HG03060 (cell line): ENCODE results near the gene VSTM4.

Experiments used
- ATAC-seq: cut with Tn5 transposase; IDR thresholded peaks from one replicate; pipeline ENCODE4 v1.9.1; 2021; ENCODE audit warnings: low read depth, moderate number of reproducible peaks; ENCODE audit not compliant: unreplicated experiment

The VSTM4 gene

DNA sequence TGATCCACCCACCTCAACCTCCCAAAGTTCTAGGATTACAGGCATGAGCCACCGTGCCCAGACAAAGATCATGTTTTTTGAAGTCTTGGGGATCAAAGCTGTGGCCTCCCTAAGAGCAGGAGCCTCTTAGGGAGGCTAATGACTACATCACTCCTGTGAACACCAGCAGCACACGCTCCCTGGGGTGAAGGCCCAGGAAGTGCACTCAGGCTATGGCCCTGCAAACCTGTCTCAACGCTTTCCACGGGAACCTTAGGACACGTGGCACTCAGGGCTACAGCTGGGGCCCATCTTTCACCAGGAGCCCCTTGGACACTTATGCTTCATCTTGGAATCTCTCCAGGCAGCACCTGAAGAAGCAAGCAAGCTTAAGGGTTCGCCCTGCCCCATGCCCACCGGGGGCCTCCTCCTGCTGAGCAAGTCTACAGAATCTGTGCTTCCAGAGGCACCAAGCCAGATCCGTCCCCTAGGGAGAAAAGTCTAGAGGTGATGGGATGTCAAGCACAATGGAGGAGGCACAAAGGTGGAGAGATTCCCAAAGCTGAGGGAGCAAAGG, 18.4 kb downstream of the VSTM4 start:
- ATAC-seq = no peak

DNA sequence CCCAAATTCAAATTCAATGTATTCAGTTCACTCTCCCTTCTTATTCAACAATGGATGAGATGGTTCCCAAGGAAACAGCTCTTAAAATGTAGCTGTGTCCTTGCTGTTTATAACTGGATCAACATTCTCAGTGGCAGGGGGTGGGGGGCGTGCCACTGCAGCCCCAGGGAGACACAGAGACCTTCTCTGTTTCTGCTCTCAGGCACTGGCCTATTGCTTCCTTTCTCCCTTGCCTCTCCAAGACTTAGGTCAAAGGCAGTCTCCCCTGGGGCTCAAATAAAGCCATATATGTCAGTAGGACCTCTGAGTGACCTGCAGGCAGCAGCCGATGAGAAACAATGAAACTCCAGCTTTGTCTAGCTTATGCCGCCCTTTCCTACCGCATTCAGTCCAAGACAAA, 20.7 kb downstream of the VSTM4 start:
- ATAC-seq = no peak

DNA sequence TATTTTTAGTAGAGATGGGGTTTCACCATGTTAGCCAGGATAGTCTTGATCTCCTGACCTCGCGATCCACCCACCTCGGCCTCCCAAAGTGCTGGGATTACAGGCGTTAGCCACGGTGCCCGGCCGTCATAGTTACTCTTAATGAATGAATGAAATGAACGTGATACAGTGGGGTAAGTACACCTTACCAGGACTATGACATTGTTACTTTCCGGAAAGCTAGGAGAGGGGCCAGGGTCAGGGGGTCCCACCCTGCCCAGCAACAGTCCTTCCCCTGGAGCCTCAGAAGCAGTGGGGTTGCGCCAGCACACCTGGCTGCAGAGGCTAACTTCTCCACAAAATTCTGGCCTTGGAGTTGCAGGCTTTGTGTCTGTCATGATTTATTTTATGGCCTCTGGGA, 21.4 kb downstream of the VSTM4 start:
- ATAC-seq = no peak

DNA sequence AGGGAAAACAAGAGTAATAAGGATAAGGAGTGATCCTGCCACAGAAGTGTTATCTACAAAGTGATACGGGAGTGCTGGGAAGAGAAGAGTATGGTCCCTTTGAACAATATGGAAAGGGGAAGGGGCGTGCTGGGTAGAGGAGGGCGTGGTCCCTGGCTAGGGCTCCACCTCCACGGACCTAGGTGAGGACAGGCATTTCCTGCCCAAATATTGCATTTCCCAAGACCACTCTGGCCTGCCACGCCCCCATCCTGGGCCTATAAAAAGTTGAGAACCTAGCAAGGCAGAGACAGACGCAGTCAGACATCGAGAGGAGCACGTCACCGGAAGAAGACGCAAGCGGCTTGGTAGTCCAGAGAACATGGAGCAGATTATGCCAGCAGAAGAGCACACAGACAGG, 22.8 kb downstream of the VSTM4 start:
- ATAC-seq = no peak

DNA sequence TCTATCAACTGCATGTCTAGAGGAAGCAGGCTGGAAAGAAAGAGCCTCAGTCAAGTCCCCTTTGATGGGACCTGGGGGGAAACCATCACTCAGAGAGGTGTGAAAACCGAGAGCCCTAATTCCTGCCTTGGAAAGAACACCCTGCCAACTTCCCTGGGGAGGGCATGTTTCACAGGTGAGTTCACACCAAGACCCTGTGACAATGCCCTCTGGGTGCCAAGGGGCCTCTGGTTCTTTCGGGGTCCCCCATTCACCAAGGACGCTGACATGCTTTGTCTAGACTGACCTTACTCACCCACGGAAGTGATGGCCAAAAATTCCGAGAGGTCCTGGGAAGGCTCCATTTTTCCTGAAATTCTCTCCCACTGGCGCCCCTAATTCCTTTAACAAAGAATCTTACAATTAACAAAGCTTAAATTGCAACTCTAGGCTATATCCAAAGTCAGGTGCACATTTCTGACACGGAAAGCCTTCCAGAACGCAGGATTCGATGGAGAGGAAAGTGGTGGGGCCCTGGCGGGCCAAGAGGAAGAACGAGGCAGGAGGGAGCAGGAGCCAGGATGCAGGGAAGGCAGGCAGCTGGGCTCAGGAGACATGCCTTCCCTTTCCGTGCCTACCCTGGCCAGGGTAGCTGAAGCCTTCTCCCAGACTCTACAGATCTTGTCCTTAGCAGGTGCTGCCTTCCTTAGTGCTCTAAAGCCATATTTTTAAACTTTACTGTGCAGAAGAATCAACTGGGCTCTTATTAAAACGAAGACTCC, 23.7 kb downstream of the VSTM4 start:
- ATAC-seq = no peak

DNA sequence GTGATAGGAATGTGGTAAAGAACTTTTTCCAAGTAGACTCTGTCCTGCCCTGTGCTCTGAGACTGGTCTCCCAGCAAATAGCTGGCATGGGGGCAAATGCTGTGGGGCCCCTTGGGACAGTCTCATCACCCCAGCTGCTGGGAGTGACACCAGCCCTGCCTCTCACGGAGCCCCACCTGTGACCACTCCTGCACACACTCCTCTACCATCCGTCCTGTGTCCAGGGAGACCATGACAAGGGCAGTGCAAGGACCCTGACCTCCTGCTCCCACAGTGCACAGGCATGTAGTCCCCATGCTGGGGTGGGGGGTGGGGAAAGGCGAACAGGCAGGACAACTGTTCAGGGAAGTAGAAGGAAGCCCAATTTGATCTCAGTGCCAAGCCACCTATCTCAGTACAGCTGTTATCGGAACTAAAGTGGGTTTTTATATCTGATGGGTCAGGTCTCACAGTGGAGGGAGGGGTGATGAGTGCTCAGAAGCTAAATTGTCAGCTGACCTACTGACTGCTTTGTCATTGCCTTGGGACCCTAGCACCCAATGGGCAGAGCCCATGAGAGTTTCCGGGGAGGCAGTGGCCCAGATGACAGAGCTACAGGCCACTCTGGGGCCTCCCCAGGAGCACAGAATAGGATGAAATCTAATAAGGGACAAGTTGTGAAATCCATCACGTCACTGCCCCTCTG, 24.5 kb downstream of the VSTM4 start:
- no peak for ATAC-seq

DNA sequence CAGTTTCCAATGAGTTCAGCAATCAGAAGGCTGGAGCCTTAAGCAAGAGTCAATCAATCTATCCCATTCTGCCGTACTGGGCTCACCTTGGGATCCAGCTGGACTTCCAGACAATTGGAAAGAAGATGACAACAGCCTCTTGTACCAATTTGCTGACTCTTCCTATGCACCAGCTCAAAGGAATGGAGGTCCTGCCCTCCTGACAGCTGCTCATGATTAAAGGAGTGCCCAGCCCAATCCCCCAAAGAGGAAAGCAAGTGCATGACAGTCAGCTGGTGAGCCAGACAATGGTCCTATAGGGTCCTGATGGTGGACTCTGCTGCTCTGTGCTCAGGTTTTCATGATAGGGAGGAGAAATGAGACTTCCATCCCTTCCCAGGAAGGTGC, 25.1 kb downstream of the VSTM4 start:
- no peak for ATAC-seq

DNA sequence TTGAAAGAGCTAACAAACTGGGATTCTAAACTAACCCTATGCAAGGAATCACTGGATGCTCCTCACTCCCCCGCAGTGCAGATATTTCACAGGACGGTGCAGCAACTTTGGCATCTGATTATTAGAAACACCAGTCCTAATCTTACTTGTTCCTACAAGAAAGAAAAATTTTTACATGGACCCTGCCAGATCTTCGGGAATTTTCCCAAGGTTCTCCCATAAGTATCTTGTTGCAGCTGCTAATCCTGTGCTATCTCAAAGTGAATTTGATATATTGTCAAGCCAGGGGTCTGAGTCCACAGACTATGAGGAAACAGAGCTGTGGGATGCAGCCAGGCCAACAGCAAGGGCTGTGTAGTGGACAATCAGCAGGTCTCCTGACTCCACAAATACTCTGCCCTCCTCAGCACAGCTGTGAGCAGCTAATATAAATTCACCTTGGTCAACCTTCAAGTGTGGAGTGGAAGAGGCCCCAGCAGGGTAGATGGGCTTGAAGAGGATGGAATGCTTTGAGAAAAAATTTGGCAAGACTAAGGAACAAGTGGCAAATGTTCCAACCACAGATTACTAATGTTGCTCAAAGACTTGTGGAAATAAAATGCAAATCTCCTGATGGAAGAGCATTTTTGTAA, 25.6 kb downstream of the VSTM4 start:
- ATAC-seq = no peak

DNA sequence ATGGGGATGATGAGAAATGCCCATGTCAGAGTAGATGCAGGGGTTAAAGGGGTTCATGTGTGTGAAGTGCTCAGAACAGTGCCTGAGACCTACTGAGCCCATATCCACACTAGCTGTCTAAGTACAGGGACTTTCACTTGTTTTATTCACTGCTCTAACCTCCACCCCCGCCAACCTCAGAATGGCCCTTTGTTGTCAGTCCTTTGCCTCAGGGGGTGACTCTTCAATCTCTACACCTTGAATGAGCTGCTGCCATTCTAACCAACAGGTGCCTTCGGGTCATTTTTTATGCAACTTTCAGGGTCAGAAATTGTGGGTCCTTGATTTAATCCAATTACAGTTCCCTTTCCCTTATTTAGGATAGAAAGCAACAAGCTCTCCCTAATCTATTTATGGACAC, 26.2 kb downstream of the VSTM4 start:
- ATAC-seq = no peak

DNA sequence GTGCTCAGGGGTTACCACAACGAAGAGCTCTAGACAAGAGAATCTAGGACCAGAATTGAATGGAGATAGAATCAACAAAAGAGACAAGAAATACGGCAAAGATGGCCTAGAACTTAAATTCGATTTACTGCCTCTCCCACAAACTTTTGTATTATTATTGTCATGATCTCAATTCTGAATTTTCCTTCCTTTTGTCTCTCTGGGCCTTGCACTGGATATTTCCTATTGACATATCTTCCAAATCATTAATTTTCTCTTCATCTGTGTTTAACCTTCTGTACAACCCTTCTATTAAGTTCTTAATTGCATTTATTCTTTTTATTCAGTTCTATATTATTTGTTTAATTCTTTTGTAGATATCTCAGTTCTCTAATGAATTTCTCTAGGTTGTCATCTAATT, 28.4 kb downstream of the VSTM4 start:
- no peak for ATAC-seq

DNA sequence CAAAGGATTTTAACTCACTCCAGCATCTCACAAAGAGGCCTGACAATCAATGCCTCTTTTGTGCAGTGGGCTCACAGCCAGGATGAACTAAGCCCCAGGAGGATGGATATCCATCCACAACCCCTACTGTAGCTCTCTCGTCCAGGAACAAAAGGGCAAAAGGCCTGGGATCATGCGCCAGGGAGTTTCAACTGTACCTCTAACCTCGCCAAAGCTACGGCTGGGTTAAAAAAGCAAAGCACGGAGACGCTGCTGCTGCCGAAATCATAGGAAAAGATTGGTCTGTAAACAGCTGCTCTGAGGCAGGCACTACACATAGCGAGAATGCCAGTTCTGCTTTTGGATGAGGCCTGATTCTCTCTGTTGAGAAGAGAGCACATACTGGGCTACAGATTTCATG, 32.1 kb downstream of the VSTM4 start:
- ATAC-seq = no peak

DNA sequence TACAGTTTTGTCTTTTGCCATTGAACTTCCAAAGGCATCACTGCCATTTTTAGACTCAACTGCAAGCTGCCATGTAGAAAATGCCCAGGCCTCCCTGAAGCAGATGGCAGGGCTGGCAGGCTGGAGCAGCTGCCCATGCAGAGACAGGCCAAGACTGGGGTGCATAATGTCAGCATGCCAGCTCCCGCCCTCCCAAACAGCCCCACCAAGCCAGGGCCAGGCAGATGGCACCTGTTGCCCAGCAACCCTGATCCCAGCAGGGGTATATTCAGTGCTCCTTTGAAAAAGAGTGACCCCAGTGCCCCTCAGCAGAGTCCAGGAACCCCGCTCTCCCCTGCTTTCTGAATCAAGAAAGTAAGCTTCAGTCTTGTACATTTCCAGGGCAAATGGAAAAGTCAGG, 32.6 kb downstream of the VSTM4 start:
- no peak for ATAC-seq

DNA sequence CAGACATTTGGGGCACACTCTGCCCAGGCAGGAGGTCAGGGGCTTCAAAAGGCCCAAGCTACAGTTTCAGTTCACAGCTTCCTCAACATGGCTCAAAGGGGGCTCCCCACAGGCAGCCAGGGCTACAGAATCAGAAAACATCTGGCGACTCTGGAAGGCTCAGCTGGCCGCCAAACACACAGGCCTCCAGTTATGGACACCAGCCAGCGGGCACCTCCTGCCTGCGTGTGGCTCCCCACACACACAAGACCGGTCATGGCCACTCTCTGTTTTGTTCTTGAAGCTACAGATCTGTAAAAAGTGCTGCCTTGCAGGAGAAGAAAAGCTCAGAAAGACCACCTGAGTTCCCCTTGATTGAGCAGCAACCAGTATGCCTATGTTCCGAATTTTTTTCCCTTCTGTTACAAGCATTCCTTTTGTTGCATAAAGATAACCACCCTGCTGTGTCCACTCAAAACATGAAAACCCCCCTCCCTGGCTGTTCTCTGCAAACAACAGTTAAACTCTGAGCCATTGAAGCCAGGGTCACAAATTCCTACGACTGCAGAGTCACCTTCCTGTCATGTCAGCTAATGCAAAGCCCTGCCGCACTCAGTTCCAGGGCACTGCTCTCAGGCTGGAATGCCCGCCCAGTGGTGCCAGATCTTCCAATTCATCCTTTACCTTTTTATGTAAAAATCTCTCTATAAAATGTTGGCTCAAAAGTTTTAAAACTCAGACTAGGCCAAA, 33.6 kb downstream of the VSTM4 start:
- ATAC-seq = no peak

DNA sequence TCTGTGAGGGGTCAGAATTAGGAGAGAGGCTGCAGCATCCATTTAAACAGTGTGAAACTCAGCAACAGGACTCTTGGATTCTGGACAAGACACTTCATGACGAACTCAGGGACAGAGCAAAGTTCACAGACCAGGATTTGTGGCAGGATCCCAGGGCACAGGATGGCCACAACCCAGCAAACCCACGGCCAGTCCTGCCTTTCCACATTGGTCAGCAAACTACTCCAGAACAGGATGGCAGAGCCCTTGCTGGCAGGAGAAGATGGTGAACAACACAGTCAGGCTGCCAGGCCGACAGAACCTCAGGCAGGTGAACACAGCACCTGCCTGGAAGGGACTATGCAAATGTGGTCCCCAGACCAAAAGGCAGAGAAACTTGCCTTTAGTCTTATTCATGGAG, 34.4 kb downstream of the VSTM4 start:
- ATAC-seq = no peak

DNA sequence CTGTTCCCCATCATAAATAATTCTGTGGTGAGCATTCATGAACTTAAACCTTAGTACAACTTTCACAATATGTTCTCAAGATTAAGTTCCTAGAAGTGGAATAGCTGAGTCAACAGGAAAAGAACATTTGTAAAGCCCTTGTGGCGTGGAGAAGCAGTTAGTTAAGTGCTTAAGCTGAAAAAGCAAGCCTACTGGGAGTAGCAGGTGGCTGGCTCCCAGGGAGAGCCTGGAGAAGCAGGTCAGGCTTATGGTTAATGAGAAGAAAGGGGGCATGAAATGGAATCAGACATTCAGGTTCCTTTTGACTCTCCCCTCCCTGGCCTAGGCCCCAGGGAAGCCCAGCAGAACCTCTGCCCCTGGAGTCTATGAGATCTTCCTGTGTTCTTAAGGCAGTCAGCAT, 35.3 kb downstream of the VSTM4 start:
- no peak for ATAC-seq

DNA sequence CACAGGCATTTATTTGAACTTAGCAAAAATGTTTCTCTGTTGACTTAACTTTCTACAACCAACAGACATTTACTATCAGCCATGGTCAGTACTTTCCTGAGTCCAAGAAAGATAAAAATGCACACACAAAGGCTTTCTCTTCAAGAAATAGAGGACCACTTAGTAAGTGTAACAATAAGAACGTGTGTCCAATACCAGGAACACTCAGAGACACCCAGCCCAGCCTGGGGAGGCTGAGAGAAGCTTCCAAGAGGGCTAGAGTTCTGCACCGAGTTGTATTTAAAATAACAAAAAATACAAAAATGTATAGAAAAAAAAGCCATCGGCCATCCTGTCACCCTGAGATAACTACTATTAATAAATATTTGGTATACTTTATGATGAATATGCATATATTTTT, 35.8 kb downstream of the VSTM4 start:
- ATAC-seq = no peak

DNA sequence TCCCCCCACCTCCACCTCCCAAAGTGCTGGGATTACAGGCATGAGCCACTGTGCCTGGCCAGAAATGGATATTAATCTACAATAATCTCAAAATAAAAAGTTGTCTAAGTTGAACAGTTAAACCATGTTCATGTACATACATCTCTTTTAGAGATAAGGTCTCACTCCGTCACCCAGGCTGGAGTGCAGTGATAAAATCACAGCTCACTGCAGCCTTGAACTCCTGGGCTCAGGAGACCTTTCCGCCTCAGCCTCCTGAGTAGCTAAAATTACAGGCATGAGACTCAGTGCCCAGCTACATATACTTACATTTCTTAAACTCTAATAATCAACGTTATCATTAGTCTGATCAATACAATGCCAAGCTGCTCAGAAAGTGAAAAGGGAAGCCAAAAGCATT, 36.2 kb downstream of the VSTM4 start:
- ATAC-seq = no peak

DNA sequence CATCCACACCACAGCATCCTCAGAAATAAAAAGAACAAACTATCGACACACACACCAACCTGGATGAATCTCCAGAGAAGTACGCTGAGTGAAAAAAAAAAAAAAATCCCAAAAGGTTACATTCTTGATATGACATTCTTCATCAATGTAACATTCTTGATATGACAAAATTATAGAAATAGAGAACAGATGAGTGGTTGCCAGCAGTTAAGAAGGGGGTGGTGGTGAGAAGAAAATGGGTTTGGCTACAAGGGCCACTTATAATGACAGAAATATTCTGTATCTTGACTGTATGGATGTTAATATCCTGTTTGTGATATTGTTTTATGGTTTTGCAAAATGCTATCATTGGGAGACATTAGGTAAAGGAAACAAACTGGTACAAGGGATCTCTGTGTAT, 36.9 kb downstream of the VSTM4 start:
- ATAC-seq = no peak

DNA sequence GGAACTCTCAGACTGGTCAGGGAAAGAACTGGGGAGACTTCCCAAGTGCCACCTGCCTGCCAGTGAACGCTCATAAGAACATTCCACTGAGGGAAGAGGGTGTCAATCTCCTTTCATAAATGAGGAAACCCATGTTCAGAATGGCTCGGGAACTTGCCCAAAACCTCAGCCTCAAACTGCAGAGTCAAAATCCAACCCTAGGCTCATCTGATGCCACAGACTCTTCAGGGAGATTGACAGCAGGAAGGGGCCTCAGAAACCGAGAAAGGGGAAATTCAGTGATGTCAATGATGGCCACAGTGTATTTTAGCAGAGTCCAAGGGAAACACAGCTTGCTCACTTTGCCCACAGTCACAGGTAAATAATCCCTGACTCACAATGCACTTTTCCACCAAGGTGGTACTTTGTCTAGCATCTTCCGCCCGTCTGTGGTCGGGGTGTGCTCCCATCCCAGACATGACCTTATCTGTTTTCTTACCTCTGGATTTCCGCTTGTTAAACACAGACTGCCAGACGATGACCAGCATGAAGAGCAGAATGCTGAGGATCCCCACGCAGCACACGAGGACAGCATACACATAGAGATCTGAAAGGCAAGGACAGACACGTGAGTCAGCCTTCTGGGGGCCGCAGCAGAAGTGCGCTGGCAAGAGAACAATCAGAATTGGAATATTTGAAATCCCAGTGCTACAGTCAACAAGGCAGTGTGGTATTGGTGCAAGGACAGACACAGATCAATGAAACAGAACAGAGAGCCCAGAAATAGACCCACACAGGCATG, 38.4 kb downstream of the VSTM4 start:
- ATAC-seq = no peak

DNA sequence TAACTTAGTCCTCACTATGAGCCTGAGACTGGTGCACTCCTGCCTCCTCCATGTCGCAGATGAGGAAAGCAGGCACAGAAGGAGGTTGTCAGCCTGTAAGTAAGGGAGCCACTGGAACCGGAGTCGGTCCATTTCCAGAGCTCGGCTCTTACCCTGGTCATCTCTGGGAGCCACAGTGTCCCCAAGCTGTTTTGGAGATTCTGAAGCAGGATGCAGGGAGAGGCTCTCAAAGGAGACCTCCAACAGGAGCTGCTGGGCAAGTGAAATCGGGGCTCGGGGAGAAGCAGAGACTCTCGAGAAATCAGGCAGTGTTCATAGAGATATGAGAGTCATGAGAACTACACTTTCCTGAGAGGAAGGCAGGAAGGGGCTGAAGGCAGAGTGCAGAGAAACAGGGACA, 39.0 kb downstream of the VSTM4 start:
- ATAC-seq = no peak
